Stimulated activated CD8-positive, alpha-beta memory T cell treated with anti-CD3 and anti-CD28 coated beads, Interleukin-7, amount 100 ng/mL, for 24 hours (primary cell): Measurements from ENCODE around the gene GALM.

Source experiments
- DNase-seq: peaks from one replicate; pipeline ENCODE4 v3.0.0-alpha.2; 2020; ENCODE audit warnings: low read depth

Gene GALM

DNA sequence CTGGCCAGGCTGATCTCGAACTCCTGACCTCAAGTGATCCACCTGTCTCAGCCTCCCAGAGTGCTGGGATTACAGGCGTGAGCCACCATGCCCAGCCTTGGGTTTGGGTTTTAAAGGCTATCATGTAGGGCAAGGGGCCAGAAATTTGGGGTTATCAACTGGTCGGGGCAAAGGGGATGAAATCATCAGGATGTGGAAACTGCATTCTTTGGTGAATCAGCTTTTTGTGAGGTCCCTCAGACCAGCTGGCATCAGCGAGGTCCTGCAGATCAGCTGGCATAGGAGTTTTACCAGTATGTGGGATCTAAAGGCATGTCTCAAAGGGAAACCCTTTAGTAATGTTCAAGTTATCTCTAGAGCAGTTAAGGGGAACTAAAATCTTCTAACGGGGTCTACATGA is 105.7 kb downstream of the GALM start:
- no peak for DNase-seq

DNA sequence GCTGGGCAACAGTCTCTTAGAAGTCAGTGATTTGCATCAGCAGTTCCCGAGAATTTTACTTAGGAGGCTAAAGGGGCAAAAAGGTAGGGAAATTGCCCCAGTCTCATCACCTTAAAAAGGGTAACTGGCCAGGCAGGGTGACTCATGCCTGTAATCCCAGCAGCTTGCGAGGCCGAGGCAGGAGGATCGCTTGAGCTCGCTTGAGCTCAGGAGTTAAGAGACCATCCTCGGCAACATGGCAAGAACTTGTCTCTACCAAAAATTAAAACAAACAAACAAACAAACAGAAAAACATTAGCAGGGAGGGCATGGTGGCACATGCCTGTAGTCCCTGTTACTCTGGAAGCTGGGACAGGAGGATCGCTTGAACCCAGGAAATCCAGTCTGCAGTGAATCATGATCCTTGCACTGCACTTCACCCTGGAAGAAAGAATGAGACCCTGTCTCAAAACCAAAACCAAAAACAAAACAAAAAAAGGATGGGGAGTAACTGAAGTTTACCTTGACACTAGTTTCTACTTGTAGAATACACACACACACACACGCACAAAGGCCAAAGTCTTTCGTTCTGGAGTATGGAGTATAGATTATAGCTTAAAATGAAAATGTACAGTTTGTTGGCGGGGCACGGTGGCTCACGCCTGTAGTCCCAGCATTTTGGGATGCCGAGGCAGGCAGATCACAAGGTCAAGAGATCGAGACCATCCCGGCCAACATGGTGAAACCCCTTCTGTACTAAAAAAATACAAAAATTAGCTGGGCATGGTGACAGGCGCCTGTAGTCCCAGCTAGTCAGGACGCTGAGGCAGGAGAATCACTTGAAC is 109.4 kb downstream of the GALM start:
- DNase-seq, result no peak

DNA sequence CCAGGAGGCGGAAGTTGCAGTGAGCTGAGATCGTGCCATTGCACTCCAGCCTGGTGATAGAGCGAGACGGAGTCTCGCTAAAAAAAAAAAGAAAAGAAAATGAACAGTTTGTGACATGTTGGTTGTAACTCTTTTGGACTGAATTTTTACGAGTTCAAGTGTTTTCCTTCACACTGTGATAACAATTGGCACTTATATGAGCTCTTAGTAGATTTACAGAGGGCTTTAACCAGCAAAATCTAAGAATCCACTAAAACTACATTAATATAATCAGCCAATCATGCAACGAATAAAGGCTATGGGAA is 110.0 kb downstream of the GALM start:
- no peak for DNase-seq

DNA sequence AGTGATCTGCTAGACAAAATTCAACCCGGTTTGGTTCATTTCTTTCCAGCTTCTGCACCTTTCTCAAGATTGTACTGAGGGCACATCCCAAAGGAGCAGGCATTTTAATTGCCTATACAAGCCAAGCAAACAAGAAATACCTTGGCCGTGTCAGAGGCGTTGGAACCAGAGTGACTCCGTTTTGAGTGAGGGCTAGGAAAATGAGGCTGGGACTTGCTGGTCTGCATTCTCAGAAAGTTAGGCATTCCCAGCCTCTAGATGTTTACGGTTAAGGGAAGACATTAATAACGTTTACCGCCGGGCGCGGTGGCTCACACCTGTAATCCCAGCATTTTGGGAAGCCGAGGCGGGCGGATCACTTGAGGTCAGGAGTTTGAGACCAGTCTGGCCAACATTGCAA is 110.6 kb downstream of the GALM start:
- no peak for DNase-seq

DNA sequence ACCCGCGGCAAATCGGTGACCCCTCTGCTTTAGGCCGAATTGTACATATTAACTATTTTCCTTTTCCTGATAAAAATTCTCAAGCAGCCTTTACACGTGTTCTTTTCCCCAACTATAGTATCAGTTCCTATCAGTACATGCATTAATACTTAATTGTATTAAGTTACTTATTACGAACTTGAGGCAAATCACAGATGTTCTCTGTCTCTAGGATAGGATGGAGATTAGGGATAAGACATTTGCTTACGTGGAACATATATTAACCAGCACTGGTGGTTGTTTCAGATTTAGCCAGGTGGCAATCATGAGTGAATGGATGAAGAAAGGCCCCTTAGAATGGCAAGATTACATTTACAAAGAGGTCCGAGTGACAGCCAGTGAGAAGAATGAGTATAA is 112.8 kb downstream of the GALM start:
- no peak for DNase-seq

DNA sequence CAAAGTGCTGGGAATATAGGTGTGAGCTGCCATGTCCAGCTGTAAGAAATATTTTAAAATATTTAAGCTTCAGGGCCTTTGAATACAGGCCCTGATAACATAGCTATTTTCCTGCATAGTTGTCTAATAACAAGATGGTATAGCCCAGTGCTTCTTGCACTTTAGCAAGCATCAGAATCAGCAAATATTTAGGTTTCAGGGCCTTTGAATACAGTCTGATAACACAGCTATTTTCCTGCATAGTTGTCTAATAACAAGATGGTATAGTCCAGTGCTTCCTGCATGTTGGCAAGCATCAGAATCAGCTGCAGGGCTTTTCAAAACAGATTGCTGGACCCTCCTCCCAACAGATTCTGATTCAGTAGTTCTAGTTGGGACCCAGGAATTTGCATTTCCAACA is 117.7 kb downstream of the GALM start:
- DNase-seq, result no peak
